ENCODE measurements around the gene P3H1.
"Not testable (repeated sequence)": the region's sequence is repeated elsewhere in the genome, so short reads cannot be mapped to it uniquely, and the experiment has no call there.

The P3H1 gene

GRCh38 chr1:42766741-42767509 lies at the start of gene P3H1, which contains the start of gene C1orf50:
TSS of gene P3H1 (minus strand) at chr1:42767028. CDS start at chr1:42766971, 57 bp downstream.
TSS of gene C1orf50 (plus strand) at chr1:42767249. CDS start at chr1:42767312, 63 bp downstream.
- peak; percentile 100 for DNase-seq (ENCODE audit: low read depth, low spot score)

- DNase-seq (ENCODE audit: low read depth, low spot score) = no peak
Measured at GRCh38 chr1:42815941-42816584, 49.2 kb upstream of the P3H1 start.

GRCh38 chr1:42814815-42815214 lies 48.0 kb upstream of the P3H1 start:
- not testable (repeated sequence) for DNase-seq (ENCODE audit: low read depth, low spot score)

- no peak for DNase-seq (ENCODE audit: low read depth, low spot score)
Measured at GRCh38 chr1:42807056-42807668, 40.3 kb upstream of the P3H1 start.

- no peak for DNase-seq (ENCODE audit: low read depth, low spot score)
Measured at GRCh38 chr1:42806593-42806992, 39.8 kb upstream of the P3H1 start.

- DNase-seq (ENCODE audit: low read depth, low spot score) = no peak
Measured at GRCh38 chr1:42806171-42806570, 39.3 kb upstream of the P3H1 start.

GRCh38 chr1:42801832-42802473 lies 35.1 kb upstream of the P3H1 start:
- no peak for DNase-seq (ENCODE audit: low read depth, low spot score)

- DNase-seq (ENCODE audit: low read depth, low spot score) = no peak
Measured at GRCh38 chr1:42797979-42798378, 31.2 kb upstream of the P3H1 start.

- DNase-seq (ENCODE audit: low read depth, low spot score) = no peak
Measured at GRCh38 chr1:42797414-42797813, 30.6 kb upstream of the P3H1 start.

GRCh38 chr1:42793824-42794223 lies 27.0 kb upstream of the P3H1 start:
- DNase-seq (ENCODE audit: low read depth, low spot score) = no peak

GRCh38 chr1:42788021-42788420 lies 21.2 kb upstream of the P3H1 start:
- no peak for DNase-seq (ENCODE audit: low read depth, low spot score)

- no peak for DNase-seq (ENCODE audit: low read depth, low spot score)
Measured at GRCh38 chr1:42786097-42786496, 19.3 kb upstream of the P3H1 start.

GRCh38 chr1:42784946-42785693 lies 18.3 kb upstream of the P3H1 start, which contains the start of gene TMEM269:
TSS of gene TMEM269 (plus strand) at chr1:42784991. CDS start at chr1:42789894, 4,903 bp downstream.
- DNase-seq (ENCODE audit: low read depth, low spot score) = peak; percentile 13

- no peak for DNase-seq (ENCODE audit: low read depth, low spot score)
Measured at GRCh38 chr1:42784547-42784945, 17.7 kb upstream of the P3H1 start.

GRCh38 chr1:42783092-42783491 lies 16.3 kb upstream of the P3H1 start:
- DNase-seq (ENCODE audit: low read depth, low spot score) = no peak

GRCh38 chr1:42780176-42780575 lies 13.3 kb upstream of the P3H1 start:
- no peak for DNase-seq (ENCODE audit: low read depth, low spot score)

- DNase-seq (ENCODE audit: low read depth, low spot score) = no peak
Measured at GRCh38 chr1:42779725-42780124, 12.9 kb upstream of the P3H1 start.

GRCh38 chr1:42777852-42778251 lies 11.0 kb upstream of the P3H1 start:
- no peak for DNase-seq (ENCODE audit: low read depth, low spot score)

- no peak for DNase-seq (ENCODE audit: low read depth, low spot score)
Measured at GRCh38 chr1:42776502-42776901, 9.7 kb upstream of the P3H1 start.

- DNase-seq (ENCODE audit: low read depth, low spot score) = no peak
Measured at GRCh38 chr1:42774928-42775526, 8.2 kb upstream of the P3H1 start.

GRCh38 chr1:42773420-42773819 lies 6.6 kb upstream of the P3H1 start:
- DNase-seq (ENCODE audit: low read depth, low spot score) = no peak
